ENCODE data around the gene SLC5A11.

SLC5A11 gene

DNA sequence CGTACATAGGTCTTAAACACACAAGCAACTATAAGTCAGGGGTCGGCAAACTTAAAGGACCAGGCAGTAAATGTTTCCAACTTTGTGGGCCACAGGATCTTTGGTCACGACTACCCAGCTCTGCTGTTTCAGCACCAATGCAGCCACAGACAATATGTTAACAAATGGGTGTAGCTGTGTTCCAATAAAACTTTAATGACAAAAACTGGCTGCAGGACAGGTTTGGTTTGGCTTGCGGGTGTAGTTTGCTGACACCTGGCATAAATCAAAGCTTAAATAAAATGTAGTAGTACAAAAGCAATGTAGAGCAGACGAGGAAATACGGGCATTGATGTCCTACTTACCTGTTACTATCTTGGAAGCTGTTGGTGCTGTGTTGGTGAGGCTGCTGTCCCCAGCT lies 84.7 kb downstream of the SLC5A11 start:
- Histone ChIP-seq H3K27ac (ENCODE audit: low read length) (no peak overlapping the region), H3K4me1 (ENCODE audit: control insufficient read depth, low read depth, low read length) (no peaks in the 10 kb centered on the region), H3K27me3 (ENCODE audit: control insufficient read depth, insufficient read depth, low read length) (no peaks in the 10 kb centered on the region), H3K9me3 (ENCODE audit: control insufficient read depth, low read depth, low read length) (no peaks in the 10 kb centered on the region), H3K36me3 (ENCODE audit: control insufficient read depth, low read depth, low read length) (peaks cover 34% of the 10 kb centered on the region), H3K4me3 (ENCODE audit: low read length) (no peak overlapping the region), H3K9ac (ENCODE audit: low read length) (no peak overlapping the region)

DNA sequence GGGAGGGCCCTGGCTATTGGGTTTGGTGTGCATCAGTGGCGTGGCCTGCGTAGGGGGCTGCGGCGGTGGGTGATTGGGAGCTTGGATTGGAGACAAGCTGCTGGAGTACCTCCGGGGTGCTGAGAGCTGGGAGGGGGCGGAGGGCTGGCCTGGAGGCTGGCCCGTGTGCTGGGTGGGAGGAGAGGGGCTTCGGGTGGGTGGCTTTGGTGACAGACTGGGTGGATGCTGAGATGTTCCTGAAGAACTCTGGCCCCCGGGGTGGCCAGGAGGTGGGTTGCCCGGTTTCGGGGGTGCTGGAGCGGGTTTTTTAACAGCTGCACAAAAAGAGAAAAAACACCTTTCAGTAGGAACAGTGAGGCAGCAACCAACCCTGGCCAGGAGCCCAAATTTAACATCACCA lies 85.3 kb downstream of the SLC5A11 start:
- Histone ChIP-seq H3K4me1 (ENCODE audit: control insufficient read depth, low read depth, low read length) (no peaks in the 10 kb centered on the region), H3K36me3 (ENCODE audit: control insufficient read depth, low read depth, low read length) (peaks cover 39% of the 10 kb centered on the region)

DNA sequence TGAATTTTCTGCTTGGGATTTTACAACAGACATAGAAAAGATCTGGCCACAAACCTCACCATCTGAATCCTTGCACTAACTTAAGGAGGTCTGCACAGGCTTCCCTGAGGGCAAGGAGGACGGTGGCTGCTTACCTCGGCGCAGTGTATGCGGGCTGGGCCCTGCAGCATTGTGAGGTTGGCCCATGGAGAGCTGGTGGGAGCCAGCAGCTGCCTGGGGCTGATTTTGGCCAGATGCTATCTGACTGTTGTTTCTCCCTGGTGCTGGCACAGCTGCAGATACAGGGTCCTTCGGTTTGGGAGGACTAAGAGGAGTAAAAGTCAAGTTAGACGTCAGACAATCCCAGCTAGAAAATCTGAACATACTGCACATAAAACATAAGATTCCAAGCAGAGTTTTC lies 89.6 kb downstream of the SLC5A11 start:
- Histone ChIP-seq H3K27ac (ENCODE audit: low read length) (no peak overlapping the region), H3K27me3 (ENCODE audit: control insufficient read depth, insufficient read depth, low read length) (no peaks in the 10 kb centered on the region), H3K4me1 (ENCODE audit: control insufficient read depth, low read depth, low read length) (no peaks in the 10 kb centered on the region), H3K4me3 (ENCODE audit: low read length) (no peak overlapping the region), H3K9me3 (ENCODE audit: control insufficient read depth, low read depth, low read length) (no peaks in the 10 kb centered on the region), H3K36me3 (ENCODE audit: control insufficient read depth, low read depth, low read length) (peaks cover 43% of the 10 kb centered on the region), H3K9ac (ENCODE audit: low read length) (no peak overlapping the region)

More for the DNA sequence above, 85.3 kb downstream of the SLC5A11 start:
- Histone ChIP-seq H3K27me3 (ENCODE audit: control insufficient read depth, insufficient read depth, low read length) (no peaks in the 10 kb centered on the region), H3K27ac (ENCODE audit: low read length) (no peak overlapping the region), H3K9ac (ENCODE audit: low read length) (no peak overlapping the region), H3K4me3 (ENCODE audit: low read length) (no peak overlapping the region), H3K9me3 (ENCODE audit: control insufficient read depth, low read depth, low read length) (no peaks in the 10 kb centered on the region)

DNA sequence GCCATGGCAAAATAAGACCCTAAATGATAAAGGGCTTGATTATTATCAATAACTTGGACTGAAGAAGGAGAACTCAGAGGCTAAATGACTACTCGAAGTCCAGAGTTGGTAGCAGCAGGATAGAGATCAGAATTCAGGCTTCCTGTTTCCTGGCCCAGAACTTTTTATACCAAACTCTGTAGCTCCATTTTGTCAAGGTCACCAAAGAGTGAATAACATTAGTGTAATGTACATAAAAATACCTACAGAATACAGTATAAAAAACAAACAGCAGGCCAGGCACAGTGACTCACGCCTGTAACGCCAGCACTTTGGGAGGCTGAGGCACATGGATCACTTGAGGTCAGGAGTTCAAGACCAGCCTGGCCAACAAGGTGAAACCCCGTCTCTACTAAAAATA lies 90.4 kb downstream of the SLC5A11 start:
- H3K27ac ChIP-seq (ENCODE audit: low read length), result no peak overlapping the region

DNA sequence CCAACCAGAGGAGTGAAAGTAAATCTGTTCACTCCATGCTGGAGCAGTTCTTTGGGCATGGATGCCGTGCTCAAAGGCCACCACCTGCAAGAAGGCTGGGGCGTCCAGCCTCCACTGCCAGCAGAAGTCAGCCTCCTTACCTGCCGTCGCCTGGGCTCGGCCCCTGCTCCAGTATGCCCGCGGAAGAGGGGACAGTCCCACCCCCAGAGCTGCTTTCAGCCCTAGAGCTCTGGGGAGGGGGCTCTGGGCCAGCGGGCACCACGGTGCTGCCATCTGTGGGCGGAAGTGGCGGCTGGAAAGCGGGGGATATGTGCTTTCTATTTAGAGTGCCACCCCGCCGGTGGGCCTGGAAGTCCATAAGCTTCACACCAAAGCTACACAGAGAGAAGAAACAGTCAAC lies 93.5 kb downstream of the SLC5A11 start:
- no peaks in the 10 kb centered on the region for H3K9me3 ChIP-seq (ENCODE audit: control insufficient read depth, low read depth, low read length)
- H3K27ac ChIP-seq (ENCODE audit: low read length), result no peak overlapping the region
- H3K9ac ChIP-seq (ENCODE audit: low read length), result no peak overlapping the region
- peaks cover 50% of the 10 kb centered on the region for H3K36me3 ChIP-seq (ENCODE audit: control insufficient read depth, low read depth, low read length)
- H3K27me3 ChIP-seq (ENCODE audit: control insufficient read depth, insufficient read depth, low read length), result no peaks in the 10 kb centered on the region
- H3K4me1 ChIP-seq (ENCODE audit: control insufficient read depth, low read depth, low read length), result no peaks in the 10 kb centered on the region
- H3K4me3 ChIP-seq (ENCODE audit: low read length), result no peak overlapping the region

More for the DNA sequence above, 90.4 kb downstream of the SLC5A11 start:
- no peak overlapping the region for H3K4me3 ChIP-seq (ENCODE audit: low read length)
- H3K4me1 ChIP-seq (ENCODE audit: control insufficient read depth, low read depth, low read length), result no peaks in the 10 kb centered on the region
- H3K36me3 ChIP-seq (ENCODE audit: control insufficient read depth, low read depth, low read length), result peaks cover 44% of the 10 kb centered on the region
- no peak overlapping the region for H3K9ac ChIP-seq (ENCODE audit: low read length)
- no peaks in the 10 kb centered on the region for H3K27me3 ChIP-seq (ENCODE audit: control insufficient read depth, insufficient read depth, low read length)
- H3K9me3 ChIP-seq (ENCODE audit: control insufficient read depth, low read depth, low read length), result no peaks in the 10 kb centered on the region

DNA sequence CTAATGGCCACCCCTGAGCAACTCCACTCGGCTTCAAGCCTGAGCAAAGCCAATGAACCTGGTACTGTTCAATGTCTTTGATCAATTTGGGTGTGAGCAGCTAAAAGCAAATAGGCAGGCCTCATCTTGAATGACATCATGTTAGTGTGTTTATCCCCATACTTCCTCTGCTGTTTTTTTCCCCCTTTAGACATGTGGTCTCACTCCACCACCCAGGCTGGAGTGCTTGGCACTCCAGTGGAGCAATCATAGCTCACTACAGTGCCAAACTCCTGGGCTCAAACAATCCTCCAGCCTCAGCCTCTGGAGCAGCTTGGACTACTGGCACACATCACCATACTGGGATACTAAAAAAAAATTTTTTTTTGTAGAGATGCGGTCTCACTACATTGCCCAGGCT lies 94.0 kb downstream of the SLC5A11 start:
- Histone ChIP-seq H3K27me3 (ENCODE audit: control insufficient read depth, insufficient read depth, low read length) (no peaks in the 10 kb centered on the region), H3K36me3 (ENCODE audit: control insufficient read depth, low read depth, low read length) (peaks cover 47% of the 10 kb centered on the region), H3K4me1 (ENCODE audit: control insufficient read depth, low read depth, low read length) (no peaks in the 10 kb centered on the region)

DNA sequence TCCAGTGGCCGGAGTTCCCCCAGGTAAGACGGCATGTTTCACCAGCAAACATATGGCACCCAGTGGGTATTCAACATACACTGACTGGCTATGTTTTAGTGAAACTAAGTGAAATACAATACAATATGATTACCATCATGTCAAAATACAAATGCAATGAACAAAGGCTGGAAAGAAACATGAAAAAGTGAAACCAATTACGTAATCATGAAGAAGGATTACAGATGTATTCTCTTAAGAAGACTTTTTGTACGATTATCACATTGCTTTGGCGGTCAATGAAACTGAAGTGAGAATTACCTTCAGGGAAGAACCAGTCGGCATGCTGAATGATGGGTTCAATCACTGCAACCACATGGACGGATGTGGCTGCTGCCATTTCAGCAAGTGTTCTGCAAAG lies 97.7 kb downstream of the SLC5A11 start:
- no peaks in the 10 kb centered on the region for H3K27me3 ChIP-seq (ENCODE audit: control insufficient read depth, insufficient read depth, low read length)
- no peaks in the 10 kb centered on the region for H3K9me3 ChIP-seq (ENCODE audit: control insufficient read depth, low read depth, low read length)
- H3K4me1 ChIP-seq (ENCODE audit: control insufficient read depth, low read depth, low read length), result no peaks in the 10 kb centered on the region
- no peak overlapping the region for H3K4me3 ChIP-seq (ENCODE audit: low read length)
- peaks cover 45% of the 10 kb centered on the region for H3K36me3 ChIP-seq (ENCODE audit: control insufficient read depth, low read depth, low read length)
- no peak overlapping the region for H3K27ac ChIP-seq (ENCODE audit: low read length)
- H3K9ac ChIP-seq (ENCODE audit: low read length), result no peak overlapping the region

More for the DNA sequence above, 94.0 kb downstream of the SLC5A11 start:
- no peak overlapping the region for H3K27ac ChIP-seq (ENCODE audit: low read length)
- H3K9me3 ChIP-seq (ENCODE audit: control insufficient read depth, low read depth, low read length), result no peaks in the 10 kb centered on the region
- no peak overlapping the region for H3K9ac ChIP-seq (ENCODE audit: low read length)
- no peak overlapping the region for H3K4me3 ChIP-seq (ENCODE audit: low read length)

DNA sequence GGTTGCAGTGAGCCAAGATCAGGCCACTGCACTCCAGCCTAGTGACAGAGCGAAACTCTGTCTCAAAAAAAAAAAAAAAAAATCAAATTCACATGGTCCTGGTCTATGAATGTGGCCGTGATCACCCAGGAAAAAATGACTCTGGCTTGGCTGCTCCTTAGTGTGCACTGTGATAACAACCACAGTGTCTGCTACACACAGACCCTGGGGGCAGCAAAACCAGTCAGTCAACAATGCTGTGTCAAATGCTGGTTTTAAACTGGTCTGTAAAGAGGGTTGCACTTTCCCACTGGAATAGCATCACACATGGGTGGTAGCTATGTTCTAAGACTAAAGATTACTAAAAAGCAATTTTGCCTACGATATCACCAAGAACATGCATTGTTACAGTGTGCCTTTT lies 98.4 kb downstream of the SLC5A11 start:
- H3K36me3 ChIP-seq (ENCODE audit: control insufficient read depth, low read depth, low read length), result peaks cover 43% of the 10 kb centered on the region
- H3K9me3 ChIP-seq (ENCODE audit: control insufficient read depth, low read depth, low read length), result no peaks in the 10 kb centered on the region
- no peaks in the 10 kb centered on the region for H3K27me3 ChIP-seq (ENCODE audit: control insufficient read depth, insufficient read depth, low read length)
- H3K4me1 ChIP-seq (ENCODE audit: control insufficient read depth, low read depth, low read length), result no peaks in the 10 kb centered on the region
- H3K4me3 ChIP-seq (ENCODE audit: low read length), result no peak overlapping the region
- H3K9ac ChIP-seq (ENCODE audit: low read length), result no peak overlapping the region
- no peak overlapping the region for H3K27ac ChIP-seq (ENCODE audit: low read length)

DNA sequence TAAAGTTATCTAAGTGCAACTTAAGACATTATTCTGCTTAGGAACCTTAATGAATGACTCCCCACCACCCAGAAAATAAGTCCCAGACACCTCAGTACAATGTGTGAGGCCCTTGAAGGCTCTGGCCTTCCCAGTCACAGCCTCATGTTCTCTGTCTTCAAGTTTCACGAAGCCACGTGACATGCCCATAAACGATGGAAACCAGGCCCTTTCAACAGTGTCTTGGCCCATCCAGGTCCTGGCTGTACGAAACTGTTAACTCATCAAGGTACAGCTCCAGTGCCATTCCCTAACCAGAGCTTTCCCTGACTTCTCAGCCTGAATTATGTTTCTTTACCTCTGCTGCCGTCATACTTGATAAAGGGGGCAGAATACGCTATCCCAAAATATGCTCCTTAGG lies 100.4 kb downstream of the SLC5A11 start:
- Histone ChIP-seq H3K27ac (ENCODE audit: low read length) (no peak overlapping the region), H3K4me3 (ENCODE audit: low read length) (no peak overlapping the region), H3K9me3 (ENCODE audit: control insufficient read depth, low read depth, low read length) (no peaks in the 10 kb centered on the region), H3K36me3 (ENCODE audit: control insufficient read depth, low read depth, low read length) (peaks cover 37% of the 10 kb centered on the region), H3K27me3 (ENCODE audit: control insufficient read depth, insufficient read depth, low read length) (no peaks in the 10 kb centered on the region), H3K9ac (ENCODE audit: low read length) (no peak overlapping the region), H3K4me1 (ENCODE audit: control insufficient read depth, low read depth, low read length) (no peaks in the 10 kb centered on the region)

DNA sequence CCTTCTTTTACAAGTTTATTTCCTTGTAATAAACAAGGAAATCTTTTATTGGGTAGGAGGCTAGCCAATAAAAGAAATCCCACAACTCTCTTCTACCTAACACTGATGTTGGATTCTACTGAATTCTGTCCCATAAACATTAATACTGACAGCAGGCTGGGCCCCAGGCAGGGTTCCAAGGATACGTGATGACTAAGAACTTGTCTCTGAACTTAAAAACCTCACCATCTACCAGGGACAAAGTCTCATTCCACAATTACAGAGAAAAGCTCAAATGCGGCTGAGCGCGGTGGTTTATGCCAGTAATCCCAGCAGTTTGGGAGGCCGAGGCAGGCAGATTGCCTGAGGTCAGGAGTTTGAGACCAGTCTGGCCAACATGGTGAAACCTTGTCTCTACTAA lies 104.5 kb downstream of the SLC5A11 start:
- Histone ChIP-seq H3K4me1 (ENCODE audit: control insufficient read depth, low read depth, low read length) (no peaks in the 10 kb centered on the region), H3K4me3 (ENCODE audit: low read length) (no peak overlapping the region), H3K9ac (ENCODE audit: low read length) (no peak overlapping the region), H3K27me3 (ENCODE audit: control insufficient read depth, insufficient read depth, low read length) (no peaks in the 10 kb centered on the region), H3K27ac (ENCODE audit: low read length) (no peak overlapping the region), H3K9me3 (ENCODE audit: control insufficient read depth, low read depth, low read length) (no peaks in the 10 kb centered on the region), H3K36me3 (ENCODE audit: control insufficient read depth, low read depth, low read length) (peaks cover 60% of the 10 kb centered on the region)

DNA sequence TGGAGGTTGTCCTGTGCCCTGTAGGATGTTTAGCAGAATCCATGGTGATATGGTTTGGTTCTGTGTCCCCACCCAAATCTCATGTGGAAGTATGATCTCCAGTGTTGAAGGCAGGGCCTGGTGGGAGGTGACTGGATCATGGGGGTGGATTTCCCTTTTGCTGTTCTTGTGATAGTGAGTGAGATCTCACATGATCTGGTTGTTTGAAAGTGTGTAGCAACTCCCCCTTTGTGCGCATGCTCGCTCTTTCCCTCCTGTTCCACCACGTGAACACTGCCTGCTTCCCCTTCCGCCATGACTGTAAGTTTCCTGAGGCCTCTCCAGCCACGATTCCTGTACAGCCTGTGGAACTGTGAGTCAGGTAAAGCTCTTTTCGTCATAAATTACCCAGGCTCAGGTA lies 107.5 kb downstream of the SLC5A11 start:
- Histone ChIP-seq H3K4me1 (ENCODE audit: control insufficient read depth, low read depth, low read length) (no peaks in the 10 kb centered on the region), H3K27me3 (ENCODE audit: control insufficient read depth, insufficient read depth, low read length) (no peaks in the 10 kb centered on the region), H3K9me3 (ENCODE audit: control insufficient read depth, low read depth, low read length) (no peaks in the 10 kb centered on the region), H3K27ac (ENCODE audit: low read length) (no peak overlapping the region), H3K9ac (ENCODE audit: low read length) (no peak overlapping the region), H3K36me3 (ENCODE audit: control insufficient read depth, low read depth, low read length) (peaks cover 65% of the 10 kb centered on the region), H3K4me3 (ENCODE audit: low read length) (no peak overlapping the region)

DNA sequence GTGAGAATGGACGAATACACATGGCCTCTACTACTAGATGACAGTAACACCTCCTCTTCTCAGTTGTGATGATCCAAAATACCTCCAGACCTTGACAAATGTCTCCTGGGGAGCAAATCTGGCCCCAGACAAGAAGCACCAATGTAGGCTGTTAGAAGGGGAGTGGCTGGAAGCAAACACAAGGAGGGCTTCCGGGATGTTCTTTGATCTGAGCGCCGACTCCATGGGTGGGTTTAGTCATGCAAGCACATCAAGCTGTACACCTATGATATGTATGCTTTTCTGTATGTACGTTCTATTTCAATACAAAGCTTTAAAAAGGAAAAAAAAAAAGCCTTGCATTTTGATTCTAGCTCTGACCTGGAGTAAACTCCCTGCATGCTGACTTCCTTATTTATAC lies 108.0 kb downstream of the SLC5A11 start:
- H3K4me1 ChIP-seq (ENCODE audit: control insufficient read depth, low read depth, low read length), result no peaks in the 10 kb centered on the region
- no peak overlapping the region for H3K27ac ChIP-seq (ENCODE audit: low read length)
- no peaks in the 10 kb centered on the region for H3K9me3 ChIP-seq (ENCODE audit: control insufficient read depth, low read depth, low read length)
- no peaks in the 10 kb centered on the region for H3K27me3 ChIP-seq (ENCODE audit: control insufficient read depth, insufficient read depth, low read length)
- H3K9ac ChIP-seq (ENCODE audit: low read length), result no peak overlapping the region
- H3K36me3 ChIP-seq (ENCODE audit: control insufficient read depth, low read depth, low read length), result peaks cover 68% of the 10 kb centered on the region
- no peak overlapping the region for H3K4me3 ChIP-seq (ENCODE audit: low read length)
